C4-2B (cell line): ENCODE measurements around the gene CERS4.

ENCODE experiments used
- H3K27ac ChIP-seq: fragments of 450-650 bp; 2 replicates; pipeline ENCODE4 v1.5.1; 2017
- ZFX ChIP-seq: fragments of 450-650 bp; IDR thresholded peaks from 2 replicates; pipeline ENCODE4 v1.6.1; 2017
- TF ChIP-seq, protein P1 (sequence below): fragments of 450-650 bp; conservative IDR thresholded peaks from 2 replicates; pipeline ENCODE4 v1.5.1; 2017; ENCODE audit warnings: mild to moderate bottlenecking

Gene CERS4

DNA sequence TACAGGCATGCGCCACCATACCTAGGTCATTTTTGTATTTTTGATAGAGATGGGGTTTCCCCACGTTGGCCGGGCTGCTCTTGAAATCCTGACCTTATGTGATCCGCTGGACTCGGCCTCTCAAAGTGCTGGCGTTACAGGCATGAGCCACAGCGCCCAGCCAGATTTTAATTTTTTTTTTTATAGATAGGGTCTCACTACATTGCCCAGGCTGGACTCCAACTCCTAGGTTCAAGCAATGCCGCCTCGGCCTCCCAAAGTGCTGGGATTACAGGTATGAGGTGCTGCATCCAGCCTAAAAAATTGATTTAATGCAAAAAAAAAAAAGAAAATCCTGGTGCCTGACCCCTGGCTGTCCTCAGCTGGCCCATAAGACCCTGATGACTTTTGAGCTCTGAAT is 24.9 kb upstream of the CERS4 start:
- no peak for TF ChIP-seq ZFX
- TF ChIP-seq, protein P1, sequence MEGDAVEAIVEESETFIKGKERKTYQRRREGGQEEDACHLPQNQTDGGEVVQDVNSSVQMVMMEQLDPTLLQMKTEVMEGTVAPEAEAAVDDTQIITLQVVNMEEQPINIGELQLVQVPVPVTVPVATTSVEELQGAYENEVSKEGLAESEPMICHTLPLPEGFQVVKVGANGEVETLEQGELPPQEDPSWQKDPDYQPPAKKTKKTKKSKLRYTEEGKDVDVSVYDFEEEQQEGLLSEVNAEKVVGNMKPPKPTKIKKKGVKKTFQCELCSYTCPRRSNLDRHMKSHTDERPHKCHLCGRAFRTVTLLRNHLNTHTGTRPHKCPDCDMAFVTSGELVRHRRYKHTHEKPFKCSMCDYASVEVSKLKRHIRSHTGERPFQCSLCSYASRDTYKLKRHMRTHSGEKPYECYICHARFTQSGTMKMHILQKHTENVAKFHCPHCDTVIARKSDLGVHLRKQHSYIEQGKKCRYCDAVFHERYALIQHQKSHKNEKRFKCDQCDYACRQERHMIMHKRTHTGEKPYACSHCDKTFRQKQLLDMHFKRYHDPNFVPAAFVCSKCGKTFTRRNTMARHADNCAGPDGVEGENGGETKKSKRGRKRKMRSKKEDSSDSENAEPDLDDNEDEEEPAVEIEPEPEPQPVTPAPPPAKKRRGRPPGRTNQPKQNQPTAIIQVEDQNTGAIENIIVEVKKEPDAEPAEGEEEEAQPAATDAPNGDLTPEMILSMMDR: no peak
- no peak overlapping the region for H3K27ac ChIP-seq

DNA sequence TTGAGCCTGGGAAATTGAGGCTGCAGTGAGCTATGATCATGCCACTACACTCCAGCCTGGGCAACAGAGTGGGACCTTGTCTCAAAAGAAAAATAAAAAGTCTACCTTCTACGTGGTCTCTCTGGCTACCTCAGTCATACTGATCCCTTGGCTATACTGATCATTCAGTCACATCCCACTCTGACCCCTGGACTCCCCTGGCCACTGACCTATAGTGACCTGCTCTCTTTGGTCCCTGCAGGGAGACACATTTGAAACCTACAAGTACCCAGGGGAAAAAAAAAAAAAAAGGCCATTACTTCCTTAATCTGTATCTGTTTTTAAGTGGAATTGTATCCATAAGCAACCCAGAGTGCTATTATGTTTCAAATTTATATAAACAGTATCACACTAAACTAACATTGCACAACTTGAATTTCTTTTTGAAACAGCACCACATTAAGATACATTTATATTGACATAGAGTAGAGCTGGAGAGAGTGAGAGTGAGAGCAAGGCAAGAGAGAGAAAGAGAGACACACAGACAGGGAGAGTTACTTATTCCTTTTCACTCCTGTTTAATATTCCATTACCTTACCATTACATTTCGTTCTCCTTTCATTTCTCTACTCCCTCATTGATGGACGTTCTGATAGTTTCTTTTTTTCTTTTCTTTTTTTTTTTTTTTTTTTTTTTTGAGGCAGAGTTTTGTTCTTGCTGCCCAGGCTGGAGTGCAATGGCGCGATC is 23.7 kb upstream of the CERS4 start:
- TF ChIP-seq, protein P1: no peak
- no peak for TF ChIP-seq ZFX
- no peak overlapping the region for H3K27ac ChIP-seq

DNA sequence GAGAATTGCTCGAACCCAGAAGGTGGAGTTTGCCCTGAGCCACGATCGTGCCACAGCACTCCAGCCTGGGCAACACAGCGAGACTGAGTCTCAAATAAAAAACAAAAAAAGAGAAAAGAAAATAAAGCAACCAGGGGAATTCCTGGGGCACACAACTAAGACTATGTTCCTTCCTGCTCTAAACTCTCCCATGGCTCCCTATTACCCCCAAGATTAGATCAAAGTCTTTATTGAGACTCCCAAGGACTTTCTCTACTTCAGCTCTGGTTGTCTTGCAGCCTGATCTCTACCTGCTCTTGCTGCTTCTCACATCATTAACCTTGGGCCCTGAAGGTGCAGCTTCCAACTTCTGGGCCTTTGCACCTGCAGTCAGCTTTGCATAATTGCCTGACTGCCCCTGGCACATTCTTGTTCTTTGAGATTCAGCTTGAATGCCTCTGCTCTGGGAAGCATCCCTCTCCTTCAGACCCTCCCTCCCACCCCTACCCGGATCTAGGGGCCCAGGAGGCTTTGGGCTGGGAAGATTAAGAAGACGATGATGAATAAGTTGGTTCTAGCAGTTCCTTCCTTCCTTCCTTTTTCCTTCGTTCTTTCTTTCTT is 16.8 kb upstream of the CERS4 start:
- TF ChIP-seq, protein P1: no peak
- no peak for TF ChIP-seq ZFX
- no peak overlapping the region for H3K27ac ChIP-seq

DNA sequence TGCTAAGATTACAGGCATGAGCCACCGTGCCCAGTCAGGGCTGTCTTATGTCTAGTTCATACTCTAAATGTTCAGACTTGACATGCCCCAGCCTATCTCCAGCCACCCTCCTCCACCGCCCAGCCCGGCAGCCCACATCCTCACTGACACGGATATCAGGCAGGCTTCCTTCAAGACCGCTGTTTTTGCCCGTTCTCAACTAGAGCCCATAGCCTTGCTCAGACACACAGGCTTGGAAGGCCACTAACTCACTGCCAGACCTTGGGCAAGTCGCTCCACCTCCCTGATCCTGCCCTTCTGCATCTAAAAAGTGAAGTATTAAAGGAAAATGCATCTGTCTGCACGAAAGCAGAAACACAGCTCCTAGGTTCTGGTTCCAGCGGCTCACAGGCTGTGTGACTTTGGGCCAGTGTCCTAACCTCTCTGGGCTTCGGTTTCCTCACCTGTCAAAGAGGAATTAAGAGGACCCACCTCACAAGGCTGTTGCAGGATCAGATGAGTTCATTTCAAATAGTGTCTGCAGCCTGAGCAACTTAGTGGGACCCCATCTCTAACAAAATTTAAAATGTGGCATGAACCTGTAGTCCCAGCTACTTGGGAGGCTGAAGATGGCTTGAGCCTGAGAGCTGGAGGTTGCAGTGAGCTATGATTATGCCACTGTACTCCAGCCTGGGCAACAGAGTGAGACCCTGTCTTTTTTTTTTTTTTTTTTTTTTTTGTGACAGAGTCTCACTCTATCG is 14.5 kb upstream of the CERS4 start:
- no peak overlapping the region for H3K27ac ChIP-seq
- TF ChIP-seq, protein P1: no peak
- TF ChIP-seq ZFX: no peak

DNA sequence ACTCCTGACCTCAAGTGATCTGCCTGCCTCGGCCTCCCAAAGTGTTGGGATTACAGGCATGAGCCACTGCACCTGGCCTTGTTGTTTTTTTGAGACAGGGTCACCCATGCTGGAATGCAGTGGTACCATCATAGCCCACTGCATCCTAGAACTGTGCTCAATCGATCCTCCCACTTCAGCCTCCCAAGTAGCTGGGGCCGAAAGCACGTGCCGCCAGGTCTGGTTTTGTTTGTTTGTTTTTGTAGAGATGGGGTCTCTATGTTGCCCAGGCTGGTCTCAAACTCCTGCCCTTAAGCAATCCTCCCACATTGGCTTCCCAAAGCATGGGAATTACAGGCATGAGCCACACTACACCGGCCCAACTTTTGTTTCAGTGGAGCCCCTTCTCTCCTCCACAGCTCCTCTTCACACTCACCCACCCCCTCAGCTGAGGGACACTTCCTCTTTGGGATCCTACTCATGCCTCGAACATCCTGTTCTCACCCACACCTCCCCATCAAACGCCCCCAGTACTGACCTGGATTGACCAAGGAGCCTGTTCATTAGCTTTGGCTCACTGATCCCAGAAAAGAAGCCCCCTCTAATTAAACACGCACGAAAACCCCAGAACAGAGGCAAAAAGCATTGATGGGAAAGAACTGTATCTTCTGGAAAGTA is 12.8 kb upstream of the CERS4 start:
- no peak overlapping the region for H3K27ac ChIP-seq
- TF ChIP-seq, protein P1: no peak
- TF ChIP-seq ZFX: no peak

DNA sequence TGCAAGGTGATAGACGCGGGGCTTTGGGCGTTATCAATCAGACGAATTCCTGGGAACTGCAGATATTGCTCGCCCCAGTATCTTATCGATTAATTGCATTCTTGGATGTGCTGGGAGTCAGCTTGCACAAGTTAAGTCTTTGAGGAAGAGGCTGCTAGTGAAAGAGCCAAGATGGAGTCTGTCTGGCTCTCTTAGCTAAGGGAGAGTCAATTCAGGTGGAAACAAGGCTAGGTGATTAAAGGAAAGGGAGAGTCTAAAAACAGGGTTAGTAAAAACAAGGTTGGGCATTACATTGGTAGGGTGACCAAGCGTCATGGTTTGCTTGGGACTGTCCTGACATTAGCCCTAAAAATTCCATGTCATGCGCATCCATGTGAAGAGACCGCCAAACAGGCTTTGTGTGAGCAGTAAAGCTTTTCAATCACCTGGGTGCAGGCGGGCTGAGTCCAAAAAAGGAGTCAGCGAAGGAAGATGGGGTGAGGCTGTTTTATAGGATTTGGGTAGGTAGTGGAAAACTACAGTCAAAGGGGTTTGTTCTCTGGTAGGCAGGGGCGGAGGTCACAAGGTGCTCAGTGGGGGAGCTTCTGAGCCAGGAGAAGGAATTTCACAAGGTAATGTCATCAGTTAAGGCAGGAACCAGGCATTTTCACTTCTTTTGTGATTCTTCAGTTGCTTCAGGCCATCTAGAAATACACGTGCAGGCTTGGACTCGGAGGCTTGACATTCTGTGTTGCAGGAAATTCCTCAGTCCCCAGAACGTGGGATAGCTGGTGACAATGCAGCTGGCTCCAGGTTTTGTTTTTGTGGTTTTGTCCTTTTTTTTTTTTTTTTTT is 5.7 kb upstream of the CERS4 start:
- peak overlapping the region; percentile 75; the same call in 1 of the 2 replicates for H3K27ac ChIP-seq

DNA sequence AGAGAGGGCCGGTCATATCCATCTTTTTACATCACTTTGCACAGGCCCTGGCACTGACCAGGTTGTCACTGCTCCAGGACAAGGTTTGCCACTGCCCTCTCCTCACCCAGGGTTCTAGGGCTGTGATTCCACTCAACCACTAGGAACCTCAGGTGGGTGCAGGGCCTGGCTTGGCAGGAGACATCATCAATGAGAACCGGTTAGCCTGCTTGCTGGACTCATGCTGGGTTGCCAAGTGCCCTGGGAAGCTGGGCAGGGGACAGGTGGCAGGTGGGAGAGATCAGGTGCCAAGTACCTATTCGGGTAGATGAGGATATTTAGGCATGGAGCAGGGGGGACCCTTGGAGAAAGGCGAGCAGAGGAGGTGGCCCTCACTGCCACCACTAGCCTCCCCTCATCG is 4.2 kb upstream of the CERS4 start:
- TF ChIP-seq ZFX: no peak
- TF ChIP-seq, protein P1: no peak
- H3K27ac ChIP-seq: peak overlapping the region; percentile 75
